GM19240 (cell line): Measurements from ENCODE around the gene GGTLC1.
A peak's percentile ranks its signal among the peaks of the same experiment; 100 is the strongest.

ENCODE experiments used
- DNase-seq: peaks from one replicate; pipeline ENCODE4 v3.0.0; 2011; ENCODE audit warnings: low spot score; ENCODE audit not compliant: insufficient read length

Gene GGTLC1

GRCh38 chr20:23988561-23988960 lies at the start of gene GGTLC1:
TSS of gene GGTLC1 (minus strand) at chr20:23988779. CDS start at chr20:23986611, 2,168 bp downstream.
- no peak for DNase-seq

- DNase-seq = no peak
These were observed 46.2 kb upstream of the GGTLC1 start for GRCh38 chr20:24034820-24035219.

- no peak for DNase-seq
These were observed 45.0 kb upstream of the GGTLC1 start for GRCh38 chr20:24033565-24033964.

GRCh38 chr20:24033151-24033550 lies 44.6 kb upstream of the GGTLC1 start:
- no peak for DNase-seq

- no peak for DNase-seq
These were observed 43.9 kb upstream of the GGTLC1 start for GRCh38 chr20:24032400-24032898.

GRCh38 chr20:24027229-24027628 lies 38.6 kb upstream of the GGTLC1 start:
- peak; percentile 10 for DNase-seq

GRCh38 chr20:24022621-24023180 lies 34.1 kb upstream of the GGTLC1 start:
- DNase-seq = no peak

GRCh38 chr20:24018796-24019195 lies 30.2 kb upstream of the GGTLC1 start:
- DNase-seq = no peak

- DNase-seq = no peak
These were observed 28.8 kb upstream of the GGTLC1 start for GRCh38 chr20:24017458-24017755.

GRCh38 chr20:24016607-24017457 lies 28.3 kb upstream of the GGTLC1 start:
- DNase-seq = no peak

- no peak for DNase-seq
These were observed 25.4 kb upstream of the GGTLC1 start for GRCh38 chr20:24013953-24014352.

GRCh38 chr20:24011282-24011681 lies 22.7 kb upstream of the GGTLC1 start:
- DNase-seq = no peak

- no peak for DNase-seq
These were observed 19.2 kb upstream of the GGTLC1 start for GRCh38 chr20:24007758-24008157.

- DNase-seq = no peak
These were observed 18.6 kb upstream of the GGTLC1 start for GRCh38 chr20:24007073-24007595.

- DNase-seq = no peak
These were observed 18.0 kb upstream of the GGTLC1 start for GRCh38 chr20:24006626-24007025.

- no peak for DNase-seq
These were observed 15.9 kb upstream of the GGTLC1 start for GRCh38 chr20:24004471-24004870.

GRCh38 chr20:24002896-24003295 lies 14.3 kb upstream of the GGTLC1 start:
- DNase-seq = no peak

GRCh38 chr20:24001712-24002405 lies 13.3 kb upstream of the GGTLC1 start:
- no peak for DNase-seq

GRCh38 chr20:23998844-23999243 lies 10.3 kb upstream of the GGTLC1 start:
- no peak for DNase-seq

GRCh38 chr20:23998392-23998791 lies 9.8 kb upstream of the GGTLC1 start:
- DNase-seq = no peak

GRCh38 chr20:23995905-23996666 lies 7.5 kb upstream of the GGTLC1 start:
- DNase-seq = no peak
